ENCODE measurements around the gene RCHY1. TPM values are rescaled to one million over a fixed set of nuclear protein-coding genes. Genes with fewer than 3 reads are reported as not detected.
"Not testable (repeated sequence)": the region's sequence is repeated elsewhere in the genome, so short reads cannot be mapped to it uniquely, and the experiment has no call there.

The RCHY1 gene
- 10 to 100 TPM; 42.0 to 44.3 TPM for total RNA-seq

DNA sequence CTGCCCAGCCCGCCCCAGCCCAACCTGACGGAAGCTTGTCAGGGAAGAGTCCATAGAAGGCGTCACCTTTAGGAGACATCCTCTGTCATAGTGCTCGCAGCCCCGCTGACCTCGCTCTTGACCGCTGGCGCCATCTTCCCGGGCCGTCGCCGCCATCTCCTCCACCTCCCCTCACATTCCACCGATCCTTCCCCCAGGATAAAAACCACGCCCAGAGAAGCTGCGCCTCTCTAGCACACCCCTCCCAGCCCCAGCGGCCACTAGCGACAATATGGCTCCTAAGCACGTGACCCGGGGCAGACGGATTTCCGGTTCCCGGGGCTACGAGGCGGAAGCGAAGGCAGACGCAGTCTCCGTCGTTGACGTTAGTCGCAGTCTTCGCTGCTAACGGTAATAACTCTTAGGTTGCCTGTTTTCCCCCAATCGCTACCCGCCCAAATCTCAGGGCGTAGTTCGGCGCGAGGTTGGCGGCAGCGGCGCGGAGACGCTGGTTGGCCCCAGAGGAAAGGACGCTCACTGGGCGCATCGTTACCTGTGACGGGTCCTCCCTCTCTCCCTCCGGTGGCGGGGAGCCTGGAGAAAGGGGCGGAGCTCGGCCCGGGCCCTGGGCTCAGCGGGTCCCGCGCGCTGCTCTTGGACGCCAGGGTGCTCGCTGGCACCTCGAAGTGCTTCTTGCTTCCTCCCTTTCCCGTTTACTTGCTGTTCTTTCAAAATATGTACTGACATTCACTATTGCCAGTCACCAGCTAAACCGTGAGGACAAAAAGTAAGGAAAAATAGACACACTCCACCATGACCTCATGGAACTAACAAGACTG lies at the start of gene RCHY1, which contains the start of gene THAP6:
TSS of gene RCHY1 (minus strand) at position 273 of the 818 bp plus-strand sequence. CDS start at position 156, 117 bp downstream.
TSS of gene THAP6 (plus strand) at position 343 of the 818 bp plus-strand sequence. CDS start 980 bp downstream, outside the sequence.
- ATAC-seq (replicated peaks in 1 of 2) (peak; percentile 93 to 95), DNase-seq (peak; percentile 93 to 94)
- H3K4me3 Mint-ChIP-seq: no peak within 1 kb of the TSS
- H3K36me3 Mint-ChIP-seq (ENCODE audit: insufficient read depth in 2 of 2): peaks cover 8 to 26% of the 10 kb centered on the region in 2 donors
- no peaks in the 10 kb centered on the region for H3K27me3 Mint-ChIP-seq (ENCODE audit: low read depth)
- peak within 1 kb of the TSS; percentile 93 for H3K27ac Mint-ChIP-seq
- peaks cover 1 to 2% of the 10 kb centered on the region in 2 donors for H3K9me3 Mint-ChIP-seq
- peaks cover 25% of the 10 kb centered on the region for H3K4me1 Mint-ChIP-seq (ENCODE audit: low read depth)

DNA sequence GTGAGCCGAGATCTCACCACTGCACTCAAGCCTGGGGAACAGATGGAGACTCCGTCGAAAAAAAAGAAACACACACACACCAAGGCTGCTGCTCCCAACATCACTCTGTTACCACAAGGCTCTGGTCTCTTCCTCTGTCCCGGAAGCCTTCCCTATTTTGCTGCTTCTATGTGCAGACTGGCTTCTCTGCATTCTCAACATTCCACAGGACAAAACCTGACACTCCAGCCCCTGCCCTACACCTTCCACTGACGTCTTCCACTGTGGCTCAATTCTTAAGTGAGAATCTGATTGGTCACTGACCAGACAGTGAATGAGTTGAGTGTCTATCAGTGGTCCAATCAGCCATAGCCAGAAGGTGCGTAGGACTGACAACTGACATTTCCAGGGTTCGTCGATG lies 47.6 kb upstream of the RCHY1 start:
- no peak for ATAC-seq (replicated peaks in 1 of 2)
- no peaks in the 10 kb centered on the region for H3K36me3 Mint-ChIP-seq (ENCODE audit: insufficient read depth in 2 of 2)
- peaks cover 27% of the 10 kb centered on the region for H3K27me3 Mint-ChIP-seq (ENCODE audit: low read depth)
- H3K9me3 Mint-ChIP-seq: no peaks in the 10 kb centered on the region
- no peak for DNase-seq
- no peak overlapping the region for H3K4me3 Mint-ChIP-seq
- no peaks in the 10 kb centered on the region for H3K4me1 Mint-ChIP-seq (ENCODE audit: low read depth)
- H3K27ac Mint-ChIP-seq: no peak overlapping the region

DNA sequence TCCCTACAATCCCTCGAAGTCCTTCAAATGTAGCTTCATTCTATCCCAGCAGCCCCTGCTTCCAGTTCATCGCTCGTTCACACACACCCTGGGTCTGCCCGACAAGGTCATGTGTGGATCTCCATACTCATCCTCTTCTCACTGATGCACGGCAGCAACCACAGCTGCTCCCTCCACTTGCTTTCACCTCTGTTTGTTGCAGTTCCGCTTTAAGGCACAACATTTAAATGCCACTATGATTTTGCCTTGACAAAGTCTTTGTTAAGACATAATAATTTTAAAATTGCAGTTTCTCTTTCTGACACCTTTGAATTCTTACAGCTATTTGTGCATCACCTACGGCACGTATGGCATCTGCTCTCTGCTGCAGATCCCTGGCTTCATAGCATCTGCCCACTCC lies 43.5 kb upstream of the RCHY1 start:
- no peak for ATAC-seq (replicated peaks in 1 of 2)
- Mint-ChIP-seq H3K27ac (no peak overlapping the region), H3K4me3 (no peak overlapping the region), H3K27me3 (ENCODE audit: low read depth) (peaks cover 13% of the 10 kb centered on the region), H3K9me3 (no peaks in the 10 kb centered on the region), H3K36me3 (ENCODE audit: insufficient read depth in 2 of 2) (no peaks in the 10 kb centered on the region), H3K4me1 (ENCODE audit: low read depth) (no peaks in the 10 kb centered on the region)
- no peak for DNase-seq

DNA sequence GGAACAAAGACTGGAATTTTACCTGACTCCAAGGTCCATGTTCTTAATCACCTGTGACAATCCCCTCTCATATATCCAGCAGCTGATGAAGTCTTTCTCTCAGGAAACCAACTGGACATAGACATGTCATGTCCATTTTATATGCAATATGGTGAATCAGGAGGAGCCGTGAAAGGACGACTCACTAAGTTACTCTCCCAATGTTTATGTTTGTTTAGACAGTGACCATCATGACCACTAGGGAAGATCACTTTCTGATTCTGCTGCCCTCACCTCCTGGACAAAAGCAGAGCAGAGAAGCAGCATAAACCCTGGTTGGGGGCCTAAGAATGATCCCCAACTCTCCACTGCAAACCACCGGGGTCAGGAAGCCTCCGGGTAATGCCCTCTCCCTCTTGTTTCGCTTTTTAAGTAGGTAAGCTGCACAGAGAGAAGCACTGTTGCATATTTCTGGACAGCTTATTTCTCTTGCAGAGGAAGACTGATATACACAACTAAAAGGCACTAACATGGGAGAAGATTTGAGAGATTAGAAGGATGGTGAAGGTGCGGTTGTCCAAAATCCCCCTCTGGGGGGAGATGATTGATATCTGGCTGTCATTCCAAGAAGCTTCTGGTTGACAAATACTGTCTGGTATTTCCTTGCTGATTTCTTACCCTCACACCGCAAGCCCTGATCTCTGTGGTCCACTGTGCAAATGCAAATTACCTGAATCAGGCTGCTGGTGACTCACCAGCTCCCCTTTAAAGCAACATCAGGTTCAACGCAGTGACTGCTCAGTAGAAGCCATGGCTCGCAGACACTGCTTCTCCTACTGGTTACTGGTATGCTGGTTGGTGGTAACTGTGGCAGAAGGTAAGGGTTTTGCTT lies 41.3 kb upstream of the RCHY1 start, which contains the start of gene ODAPH:
TSS of gene ODAPH (plus strand) at position 773 of the 871 bp plus-strand sequence. CDS start at position 790, 17 bp downstream.
- Mint-ChIP-seq H3K27me3 (ENCODE audit: low read depth) (peaks cover 8% of the 10 kb centered on the region), H3K9me3 (no peaks in the 10 kb centered on the region), H3K4me3 (peak within 1 kb of the TSS in 1 of 2 donors; percentile 45), H3K4me1 (ENCODE audit: low read depth) (no peaks in the 10 kb centered on the region), H3K36me3 (ENCODE audit: insufficient read depth in 2 of 2) (no peaks in the 10 kb centered on the region), H3K27ac (no peak within 1 kb of the TSS)
- DNase-seq: peak; percentile 40 to 48
- peak; percentile 86 to 96 for ATAC-seq (replicated peaks in 1 of 2)

DNA sequence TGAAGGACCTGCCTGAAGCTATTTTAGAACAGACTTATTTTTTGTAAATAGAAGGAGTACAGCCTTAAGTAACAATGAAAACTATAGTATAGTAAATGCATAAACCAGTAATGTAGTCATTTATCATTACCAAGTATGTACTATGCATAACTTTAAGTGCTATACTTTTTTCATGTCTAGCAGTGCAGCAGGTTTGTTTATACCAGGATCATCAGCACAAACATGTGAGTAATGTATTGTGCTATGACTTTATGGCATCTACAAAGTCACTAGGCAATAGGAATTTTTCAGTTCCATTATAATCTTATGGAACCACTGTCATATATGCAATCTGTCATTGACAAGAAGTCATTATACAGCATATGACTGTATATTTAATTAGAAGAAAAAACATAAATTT lies 38.2 kb upstream of the RCHY1 start:
- Mint-ChIP-seq H3K27ac (no peak overlapping the region), H3K9me3 (no peaks in the 10 kb centered on the region), H3K27me3 (ENCODE audit: low read depth) (peaks cover under 1% of the 10 kb centered on the region), H3K4me3 (no peak overlapping the region), H3K4me1 (ENCODE audit: low read depth) (no peaks in the 10 kb centered on the region), H3K36me3 (ENCODE audit: insufficient read depth in 2 of 2) (no peaks in the 10 kb centered on the region)
- DNase-seq: no peak
- no peak for ATAC-seq (replicated peaks in 1 of 2)

DNA sequence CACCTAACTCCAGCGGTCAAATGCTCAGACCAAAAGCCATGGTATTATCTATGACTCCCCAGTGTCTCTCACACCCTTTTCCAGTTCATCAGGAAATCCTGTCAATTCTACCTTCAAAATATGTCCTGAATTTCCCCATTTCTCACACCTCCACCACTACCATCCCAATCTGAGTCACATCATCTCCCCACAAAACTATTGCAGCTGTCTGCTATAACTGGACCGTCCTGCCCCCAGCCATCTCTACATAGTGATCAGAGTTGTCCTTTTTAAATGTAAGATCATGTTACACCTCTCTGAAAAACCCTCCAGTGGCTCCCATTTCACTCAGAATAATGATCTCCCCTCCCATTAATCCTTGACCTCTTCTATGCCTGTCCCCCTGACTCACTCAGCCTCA lies 34.8 kb upstream of the RCHY1 start:
- Mint-ChIP-seq H3K9me3 (no peaks in the 10 kb centered on the region), H3K4me3 (no peak overlapping the region), H3K27me3 (ENCODE audit: low read depth) (no peaks in the 10 kb centered on the region), H3K4me1 (ENCODE audit: low read depth) (no peaks in the 10 kb centered on the region), H3K27ac (no peak overlapping the region), H3K36me3 (ENCODE audit: insufficient read depth in 2 of 2) (no peaks in the 10 kb centered on the region)
- DNase-seq: no peak
- ATAC-seq (replicated peaks in 1 of 2): peak in 1 of 2 donors; percentile 17

DNA sequence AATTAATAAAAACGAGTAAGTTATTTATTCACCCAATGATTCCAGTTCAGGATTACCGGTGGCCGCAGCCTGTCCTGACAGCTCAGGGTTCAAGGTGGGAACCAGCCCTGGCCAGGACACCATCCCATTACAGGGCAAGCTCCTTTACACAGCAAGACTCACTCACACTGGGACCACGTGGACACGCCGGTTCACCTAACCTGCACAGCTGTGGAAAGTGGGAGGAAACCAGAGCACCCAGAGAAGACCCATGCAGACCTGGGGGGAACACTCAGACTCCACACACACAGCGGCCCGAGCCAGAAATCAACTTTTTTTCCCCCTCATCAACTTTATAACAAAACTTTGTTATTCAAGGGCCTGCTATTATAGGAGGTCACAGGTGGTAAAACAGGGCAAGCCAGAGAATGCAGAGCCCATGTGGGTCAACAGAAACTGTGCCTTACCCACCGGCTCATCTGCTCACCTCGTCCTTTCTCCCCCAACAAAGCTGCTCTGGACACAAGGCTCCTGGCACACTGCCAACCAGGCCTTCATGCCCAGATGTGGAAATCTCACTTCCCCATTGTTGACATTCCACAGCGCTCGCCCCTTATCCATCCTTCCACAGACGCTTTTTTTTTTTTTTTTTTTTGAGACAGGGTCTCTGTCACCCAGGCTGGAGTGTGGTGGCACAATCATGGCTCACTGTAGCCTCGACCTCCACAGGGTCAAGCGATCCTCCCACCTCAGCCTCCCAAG lies 33.6 kb upstream of the RCHY1 start:
- H3K4me3 Mint-ChIP-seq: no peak overlapping the region
- H3K9me3 Mint-ChIP-seq: no peaks in the 10 kb centered on the region
- H3K27ac Mint-ChIP-seq: no peak overlapping the region
- H3K4me1 Mint-ChIP-seq (ENCODE audit: low read depth): no peaks in the 10 kb centered on the region
- no peaks in the 10 kb centered on the region for H3K27me3 Mint-ChIP-seq (ENCODE audit: low read depth)
- H3K36me3 Mint-ChIP-seq (ENCODE audit: insufficient read depth in 2 of 2): no peaks in the 10 kb centered on the region
- ATAC-seq (replicated peaks in 1 of 2): no peak
- DNase-seq: no peak

DNA sequence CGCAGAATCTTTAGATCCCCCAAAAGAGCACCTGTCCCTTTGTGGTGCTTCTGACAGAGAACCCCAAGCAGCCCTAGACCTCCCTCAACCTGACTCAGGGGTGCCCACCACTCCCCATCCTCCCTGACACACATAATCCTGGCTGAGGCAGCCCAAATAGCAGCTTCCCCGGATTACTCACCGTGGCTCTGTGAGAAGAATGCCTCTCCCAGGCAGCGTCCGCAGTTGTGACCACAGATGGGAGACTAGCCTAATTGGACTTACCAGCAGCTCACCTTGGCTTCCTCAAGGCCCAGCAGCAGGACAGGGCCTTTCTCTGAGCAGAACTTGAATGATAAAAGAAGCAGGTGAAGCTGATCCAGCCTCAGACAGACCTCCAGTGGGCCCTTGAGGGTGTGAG lies 31.3 kb upstream of the RCHY1 start:
- H3K36me3 Mint-ChIP-seq (ENCODE audit: insufficient read depth in 2 of 2): no peaks in the 10 kb centered on the region
- no peaks in the 10 kb centered on the region for H3K4me1 Mint-ChIP-seq (ENCODE audit: low read depth)
- no peaks in the 10 kb centered on the region for H3K9me3 Mint-ChIP-seq
- DNase-seq (no peak), ATAC-seq (replicated peaks in 1 of 2) (no peak)
- H3K27me3 Mint-ChIP-seq (ENCODE audit: low read depth): no peaks in the 10 kb centered on the region
- H3K27ac Mint-ChIP-seq: no peak overlapping the region
- H3K4me3 Mint-ChIP-seq: no peak overlapping the region

DNA sequence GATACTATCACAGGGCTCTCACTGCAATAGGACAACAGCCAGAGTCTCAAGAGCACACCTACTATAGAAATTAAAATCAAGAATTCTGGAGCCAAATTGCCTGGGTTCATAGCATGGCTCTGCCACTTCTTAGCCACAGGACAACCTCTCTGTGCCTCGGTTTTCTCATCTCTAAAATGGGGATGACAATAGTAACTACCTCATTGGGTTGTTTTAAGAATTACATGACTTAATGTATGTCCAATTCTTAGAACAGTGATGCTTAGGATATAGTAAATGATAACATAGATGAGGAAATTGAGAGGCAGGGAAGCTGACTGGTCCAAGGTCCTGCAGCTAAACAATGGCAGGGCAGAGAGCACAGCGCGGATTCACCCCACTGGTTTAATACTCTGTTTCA lies 30.7 kb upstream of the RCHY1 start:
- no peak overlapping the region for H3K27ac Mint-ChIP-seq
- no peaks in the 10 kb centered on the region for H3K27me3 Mint-ChIP-seq (ENCODE audit: low read depth)
- no peak for ATAC-seq (replicated peaks in 1 of 2)
- no peak for DNase-seq
- no peaks in the 10 kb centered on the region for H3K36me3 Mint-ChIP-seq (ENCODE audit: insufficient read depth in 2 of 2)
- H3K9me3 Mint-ChIP-seq: no peaks in the 10 kb centered on the region
- H3K4me3 Mint-ChIP-seq: no peak overlapping the region
- H3K4me1 Mint-ChIP-seq (ENCODE audit: low read depth): no peaks in the 10 kb centered on the region

DNA sequence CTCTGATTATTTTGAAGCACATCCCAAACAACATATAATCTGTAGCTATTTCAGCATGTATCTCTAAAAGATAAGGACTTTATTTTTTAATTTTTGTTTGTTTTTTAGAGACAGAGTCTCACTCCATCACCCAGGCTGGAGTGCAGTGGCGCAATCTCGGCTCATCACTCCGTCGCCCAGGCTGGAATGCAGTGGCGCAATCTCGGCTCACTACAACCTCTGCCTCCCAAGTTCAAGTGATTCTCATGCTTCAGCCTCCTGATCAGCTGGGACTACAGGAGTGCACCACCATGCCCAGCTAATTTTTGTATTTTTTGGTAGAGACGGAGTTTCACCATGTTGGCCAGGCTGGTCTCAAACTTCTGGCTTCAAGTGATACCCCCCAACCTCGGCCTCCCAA lies 30.0 kb upstream of the RCHY1 start:
- not testable (repeated sequence) for H3K36me3 Mint-ChIP-seq (ENCODE audit: insufficient read depth in 2 of 2); H3K27me3 Mint-ChIP-seq (ENCODE audit: low read depth); H3K4me3 Mint-ChIP-seq; ATAC-seq (replicated peaks in 1 of 2); H3K9me3 Mint-ChIP-seq; H3K4me1 Mint-ChIP-seq (ENCODE audit: low read depth); H3K27ac Mint-ChIP-seq; DNase-seq

DNA sequence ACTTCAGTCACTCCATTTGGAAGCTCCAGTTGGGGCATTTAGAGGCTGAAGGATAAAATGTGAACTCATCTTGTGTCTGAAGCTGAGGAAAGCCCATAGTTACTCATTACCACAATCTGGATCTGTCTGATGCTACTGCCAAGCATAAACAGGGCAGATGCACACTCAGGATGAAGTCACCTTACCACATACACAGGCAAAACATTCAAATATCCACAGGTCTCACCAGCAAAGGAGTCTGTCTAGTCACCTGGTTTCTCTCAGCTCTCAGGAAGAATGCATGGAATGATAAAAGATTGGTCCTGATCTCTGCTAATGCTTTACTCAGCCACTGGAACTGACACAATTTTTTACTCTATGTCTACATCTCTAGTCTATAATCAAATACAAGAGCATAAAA lies 28.6 kb upstream of the RCHY1 start:
- H3K4me3 Mint-ChIP-seq: no peak overlapping the region
- DNase-seq (peak in 1 of 2 donors; percentile 13), ATAC-seq (replicated peaks in 1 of 2) (peak; percentile 77 to 97)
- no peaks in the 10 kb centered on the region for H3K4me1 Mint-ChIP-seq (ENCODE audit: low read depth)
- no peaks in the 10 kb centered on the region for H3K27me3 Mint-ChIP-seq (ENCODE audit: low read depth)
- H3K36me3 Mint-ChIP-seq (ENCODE audit: insufficient read depth in 2 of 2): peaks cover 0 to 1% of the 10 kb centered on the region in 2 donors
- H3K27ac Mint-ChIP-seq: no peak overlapping the region
- H3K9me3 Mint-ChIP-seq: no peaks in the 10 kb centered on the region

DNA sequence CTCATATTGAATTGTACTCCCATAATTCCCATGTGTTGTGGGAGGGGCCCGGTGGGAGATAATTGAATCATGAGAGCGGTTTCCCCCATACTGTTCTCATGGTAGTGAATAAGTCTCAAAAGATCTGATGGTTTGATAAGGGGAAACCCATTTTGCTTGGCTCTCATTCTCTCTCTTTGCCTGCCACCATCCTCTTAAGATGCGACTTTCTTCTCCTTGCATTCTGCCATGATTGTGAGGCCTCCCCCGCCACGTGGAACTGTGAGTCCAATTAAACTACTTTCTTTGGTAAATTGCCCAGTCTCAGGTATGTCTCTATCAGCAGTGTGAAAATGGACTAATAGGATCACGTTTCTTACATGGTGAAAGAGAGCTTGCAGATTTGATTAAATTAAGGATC lies 23.1 kb upstream of the RCHY1 start:
- not testable (repeated sequence) for H3K9me3 Mint-ChIP-seq; ATAC-seq (replicated peaks in 1 of 2); H3K4me3 Mint-ChIP-seq; H3K27me3 Mint-ChIP-seq (ENCODE audit: low read depth); H3K27ac Mint-ChIP-seq; DNase-seq; H3K4me1 Mint-ChIP-seq (ENCODE audit: low read depth)
- H3K36me3 Mint-ChIP-seq (ENCODE audit: insufficient read depth in 2 of 2): peaks cover 8 to 11% of the 10 kb centered on the region in 2 donors

Data from activated T-cell treated with anti-CD3 and anti-CD28 coated beads, Interleukin-2, amount 50 U/mL, for 72 hours (primary cell).